CD8-positive, alpha-beta memory T cell (primary cell): ENCODE data around the gene NOC4L. TPM values are rescaled to one million over a fixed set of nuclear protein-coding genes. Genes with fewer than 3 reads are reported as not detected.
"Not testable (repeated sequence)": the region's sequence is repeated elsewhere in the genome, so short reads cannot be mapped to it uniquely, and the experiment has no call there.

Experiments
- CTCF ChIA-PET: fragments of 350-600 bp; sonication (Branson Sonifier 250); formaldehyde crosslinking; loops from one replicate; lab custom pipeline; 2021; ENCODE audit warnings: antibody characterized with exemption; lab: Charles Lee
- POLR2A ChIA-PET: fragments of 350-600 bp; sonication (Branson Sonifier 250); formaldehyde crosslinking; loops from one replicate; lab custom pipeline; 2021; ENCODE audit warnings: antibody characterized with exemption; lab: Charles Lee
- DNase-seq, 5 donors: peaks; one replicate each; pipeline versions ENCODE4 v3.0.0 to v3.0.0-alpha.2; 2020 to 2022; ENCODE audit warnings: mixed read lengths in 1 of 5
- H3K27ac ChIP-seq: one replicate; pipeline ENCODE4 v1.7.0; 2013; ENCODE audit warnings: low read depth, mild to moderate bottlenecking, low read length, moderate library complexity
- H3K27me3 ChIP-seq: 2 replicates; pipeline ENCODE4 v1.7.0; 2013; ENCODE audit warnings: low read length, mild to moderate bottlenecking; ENCODE audit not compliant: insufficient read depth, poor library complexity, severe bottlenecking
- H3K36me3 ChIP-seq: 2 replicates; pipeline ENCODE4 v1.7.0; 2013; ENCODE audit warnings: mild to moderate bottlenecking, low read length, moderate library complexity; ENCODE audit not compliant: insufficient read depth
- H3K4me1 ChIP-seq: 2 replicates; pipeline ENCODE4 v1.7.0; 2013; ENCODE audit warnings: mild to moderate bottlenecking, low read length, moderate library complexity; ENCODE audit not compliant: insufficient read depth
- H3K4me3 ChIP-seq: 2 replicates; pipeline ENCODE4 v1.7.0; 2013; ENCODE audit warnings: mild to moderate bottlenecking, low read length
- H3K9me3 ChIP-seq: 2 replicates; pipeline ENCODE4 v1.7.0; 2013; ENCODE audit warnings: mild to moderate bottlenecking, low read length
- H3K27ac Mint-ChIP-seq, 8 donors: one replicate each; pipeline ENCODE4 v1.8.0; 2020 to 2021; ENCODE audit warnings: mixed read lengths in 8 of 8, mild to moderate bottlenecking in 6 of 8, inconsistent platforms in 3 of 8, moderate library complexity in 3 of 8
- H3K27me3 Mint-ChIP-seq, 2 donors: one replicate each; pipeline ENCODE4 v1.8.0; 2020 to 2021; ENCODE audit warnings: mixed read lengths in 2 of 2, mild to moderate bottlenecking in 1 of 2, moderate library complexity in 1 of 2
- H3K36me3 Mint-ChIP-seq, 3 donors: one replicate each; pipeline ENCODE4 v1.8.0; 2020 to 2021; ENCODE audit warnings: mixed read lengths in 3 of 3, inconsistent platforms in 1 of 3, mild to moderate bottlenecking in 1 of 3
- H3K4me1 Mint-ChIP-seq, 3 donors: one replicate each; pipeline ENCODE4 v1.8.0; 2020 to 2021; ENCODE audit warnings: mixed read lengths in 3 of 3, inconsistent platforms in 1 of 3, mild to moderate bottlenecking in 1 of 3
- H3K4me3 Mint-ChIP-seq, 7 donors: one replicate each; pipeline ENCODE4 v1.8.0; 2020 to 2021; ENCODE audit warnings: mixed read lengths in 7 of 7, mild to moderate bottlenecking in 6 of 7, moderate library complexity in 4 of 7, inconsistent platforms in 2 of 7
- H3K9me3 Mint-ChIP-seq, 5 donors: one replicate each; pipeline ENCODE4 v1.8.0; 2020 to 2022; ENCODE audit warnings: mixed read lengths in 5 of 5, mild to moderate bottlenecking in 3 of 5, moderate library complexity in 2 of 5, inconsistent platforms in 1 of 5
- polyA plus RNA-seq: library from polyadenylated mRNA; unstranded; fragments of 300-500 nt; fragmentation: Illumina TruSeq; gene quantifications from one replicate; pipeline ENCODE4 v1.2.3, GENCODE V29; 2021
- total RNA-seq, 2 experiments: library from RNA; stranded (reverse); gene quantifications; one replicate each; pipeline ENCODE4 v1.2.3, GENCODE V29; 2021

NOC4L gene
- total and polyA plus RNA-seq, 3 experiments from 2014 or later: 25.1 to 56.0 (median 55.7) TPM

DNA sequence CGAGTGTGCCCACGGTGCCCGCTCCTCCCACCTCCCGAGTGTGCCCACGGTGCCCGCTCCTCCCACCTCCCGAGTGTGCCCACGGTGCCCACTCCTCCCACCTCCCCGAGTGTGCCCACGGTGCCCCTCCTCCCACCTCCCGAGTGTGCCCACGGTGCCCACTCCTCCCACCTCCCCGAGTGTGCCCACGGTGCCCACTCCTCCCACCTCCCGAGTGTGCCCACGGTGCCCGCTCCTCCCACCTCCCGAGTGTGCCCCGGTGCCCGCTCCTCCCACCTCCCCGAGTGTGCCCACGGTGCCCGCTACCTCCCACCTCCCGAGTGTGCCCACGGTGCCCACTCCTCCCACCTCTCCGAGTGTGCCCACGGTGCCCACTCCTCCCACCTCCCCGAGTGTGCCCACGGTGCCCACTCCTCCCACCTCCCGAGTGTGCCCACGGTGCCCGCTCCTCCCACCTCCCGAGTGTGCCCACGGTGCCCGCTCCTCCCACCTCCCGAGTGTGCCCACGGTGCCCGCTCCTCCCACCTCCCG lies 9.5 kb upstream of the NOC4L start:
- H3K9me3 Mint-ChIP-seq, H3K27me3 ChIP-seq, H3K4me3 ChIP-seq, CTCF ChIA-PET, H3K4me1 ChIP-seq, POLR2A ChIA-PET, DNase-seq, H3K4me1 Mint-ChIP-seq, H3K4me3 Mint-ChIP-seq, H3K27ac ChIP-seq, H3K27me3 Mint-ChIP-seq, H3K36me3 ChIP-seq, H3K9me3 ChIP-seq, H3K27ac Mint-ChIP-seq: not testable (repeated sequence)
- H3K36me3 Mint-ChIP-seq: peaks cover 0 to 20% (median 3%) of the 10 kb centered on the region in 3 donors

DNA sequence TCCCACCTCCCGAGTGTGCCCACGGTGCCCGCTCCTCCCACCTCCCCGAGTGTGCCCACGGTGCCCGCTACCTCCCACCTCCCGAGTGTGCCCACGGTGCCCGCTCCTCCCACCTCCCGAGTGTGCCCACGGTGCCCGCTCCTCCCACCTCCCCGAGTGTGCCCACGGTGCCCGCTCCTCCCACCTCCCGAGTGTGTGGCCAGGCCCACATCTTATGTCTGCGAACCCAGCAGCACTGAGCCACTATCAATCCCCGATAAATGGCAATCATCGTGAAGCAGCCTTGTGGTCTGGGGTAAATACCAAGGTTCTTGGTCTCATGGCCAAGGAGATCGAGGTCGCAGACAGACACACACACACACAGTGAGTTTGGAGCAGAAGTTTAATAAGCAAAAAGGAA lies 8.0 kb upstream of the NOC4L start:
- POLR2A ChIA-PET: not testable (repeated sequence)

DNA sequence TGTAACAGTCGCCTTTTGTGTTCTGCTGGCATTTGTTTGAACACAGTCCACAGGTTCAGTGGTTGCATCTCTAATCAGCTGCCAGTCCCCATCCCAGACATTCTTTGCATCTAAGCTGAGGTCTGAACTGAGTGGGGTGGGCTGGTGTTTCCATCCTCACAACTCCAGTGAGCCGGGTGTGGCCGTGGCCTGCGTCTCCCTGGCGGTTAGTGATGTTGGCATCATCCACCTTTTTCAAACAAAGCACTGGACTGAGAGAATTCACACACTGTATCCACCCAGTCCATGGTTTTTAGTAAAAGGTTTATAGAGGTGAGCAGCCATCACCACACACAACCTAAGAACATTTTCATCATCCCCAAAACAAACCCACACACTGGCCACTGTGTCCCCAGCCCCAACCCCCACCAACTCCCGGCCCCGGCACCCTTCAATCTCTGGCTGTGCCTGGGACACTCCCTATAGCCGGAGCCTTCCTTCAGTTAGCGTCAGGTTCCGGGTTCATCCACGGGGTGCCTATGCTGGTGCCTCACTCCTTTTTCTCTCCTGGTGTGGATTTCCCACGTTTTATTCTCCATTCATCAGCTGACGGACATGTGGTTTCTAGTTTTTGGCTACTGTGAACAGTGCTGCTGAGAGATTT lies 6.7 kb upstream of the NOC4L start:
- ChIA-PET CTCF (interaction anchor here (0.9 kb wide), 1 partner anchor 16 kb away, joined by 3 read pairs; no protein-coding TSS in a partner anchor), POLR2A (interaction anchor here (0.5 kb wide), 1 partner anchor 354 kb away, joined by 3 read pairs; no protein-coding TSS in a partner anchor)
- H3K9me3 Mint-ChIP-seq: no peaks in the 10 kb centered on the region
- peak overlapping the region in 2 of 8 donors; percentile 19 to 52 for H3K27ac Mint-ChIP-seq
- peaks cover 2% of the 10 kb centered on the region for H3K4me1 ChIP-seq
- H3K4me1 Mint-ChIP-seq: peaks cover 0 to 6% (median 4%) of the 10 kb centered on the region in 3 donors
- H3K4me3 Mint-ChIP-seq: peak overlapping the region in 1 of 7 donors; percentile 58
- peaks cover 32% of the 10 kb centered on the region for H3K36me3 ChIP-seq
- H3K4me3 ChIP-seq: no peak overlapping the region
- no peaks in the 10 kb centered on the region for H3K9me3 ChIP-seq
- no peak overlapping the region for H3K27ac ChIP-seq
- DNase-seq: no peak
- H3K36me3 Mint-ChIP-seq: peaks cover 0 to 37% (median 4%) of the 10 kb centered on the region in 3 donors
- H3K27me3 ChIP-seq: no peaks in the 10 kb centered on the region
- H3K27me3 Mint-ChIP-seq: peaks cover 0 to 1% of the 10 kb centered on the region in 2 donors

More for the DNA sequence above, 8.0 kb upstream of the NOC4L start:
- H3K9me3 ChIP-seq, H3K9me3 Mint-ChIP-seq, H3K4me1 ChIP-seq, DNase-seq, H3K4me3 Mint-ChIP-seq, H3K4me3 ChIP-seq, CTCF ChIA-PET, H3K27me3 Mint-ChIP-seq, H3K27ac ChIP-seq, H3K4me1 Mint-ChIP-seq, H3K27me3 ChIP-seq: not testable (repeated sequence)
- Mint-ChIP-seq H3K27ac (peak overlapping the region in 1 of 8 donors; percentile 52), H3K36me3 (peaks cover 0 to 29% (median 4%) of the 10 kb centered on the region in 3 donors)
- peaks cover 22% of the 10 kb centered on the region for H3K36me3 ChIP-seq

DNA sequence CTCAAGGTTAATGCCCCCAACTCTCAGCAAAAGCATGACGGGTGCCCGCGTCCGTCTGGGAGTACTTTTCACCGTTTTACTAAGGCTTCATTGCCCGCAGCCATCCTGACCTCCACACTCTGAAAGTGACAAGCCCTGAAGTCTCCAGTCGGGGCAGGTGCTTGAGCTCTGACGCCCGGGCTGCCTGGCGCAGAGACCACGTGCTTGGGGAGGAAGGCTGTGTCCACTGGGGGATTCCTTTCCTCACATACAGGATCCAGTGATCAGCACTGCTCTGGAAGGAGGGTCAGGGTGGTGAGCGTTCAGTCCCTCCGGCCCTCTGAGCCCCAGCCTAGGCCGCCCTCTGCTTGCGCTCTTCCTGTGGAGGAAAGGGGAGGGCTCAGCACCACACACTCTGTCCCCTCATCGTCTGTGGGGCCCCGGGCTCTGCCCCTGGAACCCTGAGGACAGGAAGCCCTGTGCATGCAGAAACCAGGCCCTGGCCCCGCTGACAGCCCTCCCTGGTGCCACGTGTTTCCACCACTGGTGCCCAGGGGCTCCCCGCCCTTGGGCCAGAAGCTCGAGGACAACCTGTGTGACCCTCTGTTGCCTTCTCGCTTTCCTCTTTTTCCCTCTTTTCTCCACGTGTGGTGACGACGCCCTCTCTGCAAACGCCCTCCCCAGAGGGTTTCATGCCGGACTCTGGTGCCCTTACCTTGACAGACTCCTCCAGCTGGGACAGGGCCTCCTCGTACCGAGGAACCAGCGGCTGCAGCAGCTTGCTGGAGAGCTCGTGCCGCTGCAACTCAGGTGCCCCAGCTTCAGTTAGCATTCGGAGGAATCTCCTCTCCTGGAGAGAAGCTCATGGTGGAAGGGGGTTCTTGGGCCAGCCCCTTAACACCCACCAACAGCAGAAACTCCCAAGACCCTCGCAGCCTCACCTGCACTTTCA lies 5.1 kb upstream of the NOC4L start:
- Histone ChIP-seq H3K27ac (no peak overlapping the region), H3K4me1 (peaks cover 10% of the 10 kb centered on the region), H3K9me3 (no peaks in the 10 kb centered on the region), H3K36me3 (peaks cover 32% of the 10 kb centered on the region), H3K4me3 (no peak overlapping the region), H3K27me3 (no peaks in the 10 kb centered on the region)
- Mint-ChIP-seq H3K27ac (no peak overlapping the region), H3K9me3 (no peaks in the 10 kb centered on the region), H3K4me3 (peak overlapping the region in 2 of 7 donors; percentile 56 to 63), H3K27me3 (peaks cover 0 to 5% of the 10 kb centered on the region in 2 donors), H3K4me1 (peaks cover 5 to 16% (median 12%) of the 10 kb centered on the region in 3 donors), H3K36me3 (peaks cover 0 to 43% (median 4%) of the 10 kb centered on the region in 3 donors)
- no peak for DNase-seq
- ChIA-PET POLR2A (no interaction called here), CTCF (interaction anchor here (2.2 kb wide), 1 partner anchor 14 kb away, joined by 5 read pairs; no protein-coding TSS in a partner anchor)

DNA sequence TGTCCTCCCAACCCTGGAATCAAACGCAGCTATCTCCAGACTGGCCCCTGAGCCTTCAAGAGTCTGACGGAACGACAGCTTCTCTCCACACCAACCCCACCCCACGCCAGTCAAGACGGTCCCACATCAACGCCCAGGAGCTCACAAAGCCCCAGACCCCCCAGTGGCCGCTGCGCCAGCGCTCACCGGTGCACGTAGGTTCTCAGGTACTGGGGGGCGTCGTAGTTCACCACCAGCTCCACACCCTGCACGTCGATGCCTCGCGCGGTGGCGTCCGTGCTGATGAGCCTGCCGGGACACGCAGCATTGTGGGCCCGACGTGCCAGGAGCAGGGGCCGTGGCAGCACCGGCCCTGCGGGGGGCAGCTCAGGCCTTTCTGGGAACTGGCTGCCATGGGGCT lies 4.3 kb upstream of the NOC4L start:
- Histone ChIP-seq H3K36me3 (peaks cover 32% of the 10 kb centered on the region), H3K9me3 (no peaks in the 10 kb centered on the region), H3K27ac (no peak overlapping the region), H3K4me1 (peaks cover 13% of the 10 kb centered on the region), H3K27me3 (no peaks in the 10 kb centered on the region), H3K4me3 (no peak overlapping the region)
- ChIA-PET POLR2A (no interaction called here), CTCF (interaction anchor here (2.2 kb wide), 1 partner anchor 14 kb away, joined by 5 read pairs; no protein-coding TSS in a partner anchor)
- no peaks in the 10 kb centered on the region for H3K9me3 Mint-ChIP-seq
- H3K27ac Mint-ChIP-seq: no peak overlapping the region
- peaks cover 0 to 45% (median 4%) of the 10 kb centered on the region in 3 donors for H3K36me3 Mint-ChIP-seq
- H3K4me1 Mint-ChIP-seq: peaks cover 10 to 21% (median 14%) of the 10 kb centered on the region in 3 donors
- H3K27me3 Mint-ChIP-seq: peaks cover 0 to 6% of the 10 kb centered on the region in 2 donors
- H3K4me3 Mint-ChIP-seq: peak overlapping the region in 2 of 7 donors; percentile 56 to 63
- DNase-seq: peak in 1 of 5 donors; percentile 51

DNA sequence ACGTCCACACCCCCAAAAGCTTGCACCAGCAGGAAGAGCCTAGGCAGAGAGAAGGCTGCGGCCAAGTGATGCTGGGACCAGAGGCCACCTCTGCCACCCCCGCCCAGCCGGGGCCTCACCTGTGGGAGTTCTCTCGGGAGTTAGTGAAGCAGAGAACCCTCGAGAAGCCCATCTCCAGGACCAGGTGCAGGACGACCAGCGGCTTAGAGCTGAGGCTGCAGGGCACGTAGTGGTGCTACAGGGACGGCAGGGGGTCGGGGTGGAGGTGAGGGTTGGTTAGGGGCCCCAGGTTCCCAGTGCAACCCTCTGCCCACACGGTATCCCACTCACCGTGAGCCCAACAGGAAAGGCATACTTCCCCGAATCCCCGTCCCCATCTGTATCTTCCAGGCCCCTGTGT lies 3.8 kb upstream of the NOC4L start:
- H3K27me3 ChIP-seq: no peaks in the 10 kb centered on the region
- no peak for DNase-seq
- H3K9me3 Mint-ChIP-seq: no peaks in the 10 kb centered on the region

DNA sequence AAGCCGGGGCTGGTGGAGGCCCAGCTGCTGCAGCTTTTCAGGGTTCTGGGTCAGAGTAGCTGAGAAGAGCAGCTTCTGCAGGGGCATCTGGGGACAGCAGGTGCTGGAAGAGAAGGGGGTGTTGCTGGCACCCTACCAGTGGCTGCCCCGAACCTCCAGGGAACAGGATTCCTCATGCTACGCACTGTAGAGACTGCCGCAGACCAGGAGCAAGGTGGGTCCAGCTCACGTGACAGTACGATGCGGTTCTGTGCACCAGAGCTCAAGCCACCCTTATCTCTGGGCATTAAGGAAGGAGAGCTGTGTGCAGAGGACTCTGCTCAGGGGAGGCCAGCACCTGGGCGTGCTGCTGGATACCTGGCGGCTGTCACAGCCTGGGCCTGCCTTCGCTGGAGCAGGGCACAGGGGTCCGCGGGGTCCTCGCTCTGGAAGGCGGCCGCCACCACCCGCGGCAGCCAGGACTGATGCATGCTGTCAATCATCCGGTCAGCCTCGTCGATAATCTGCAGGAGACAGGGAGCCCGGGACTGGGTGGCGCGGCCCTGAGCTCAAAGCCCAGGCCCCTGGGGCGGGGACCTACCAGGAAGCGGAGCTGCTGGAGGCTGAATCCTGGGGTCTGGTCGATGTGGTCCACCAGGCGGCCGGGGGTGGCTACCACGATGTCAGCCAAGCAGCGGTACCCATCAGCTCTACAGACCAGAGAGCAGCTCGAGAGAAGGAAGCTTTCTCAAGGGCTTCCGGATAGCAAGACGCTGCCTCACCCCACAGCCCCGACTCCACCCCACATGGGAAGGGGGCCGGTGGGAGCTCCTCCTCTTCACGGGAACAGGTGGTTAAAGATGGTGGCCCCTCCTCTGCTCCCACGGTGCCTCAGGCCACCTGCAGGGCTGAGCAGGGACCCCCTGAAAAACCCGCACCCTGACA lies 3.1 kb upstream of the NOC4L start:
- Mint-ChIP-seq H3K4me1 (peaks cover 17 to 33% (median 27%) of the 10 kb centered on the region in 3 donors), H3K9me3 (no peaks in the 10 kb centered on the region), H3K27me3 (peaks cover 0 to 6% of the 10 kb centered on the region in 2 donors), H3K4me3 (peak overlapping the region in 2 of 7 donors; percentile 31 to 72), H3K36me3 (peaks cover 0 to 53% (median 4%) of the 10 kb centered on the region in 3 donors), H3K27ac (peak overlapping the region in 1 of 8 donors; percentile 70)
- Histone ChIP-seq H3K27ac (no peak overlapping the region), H3K4me1 (peaks cover 21% of the 10 kb centered on the region), H3K27me3 (no peaks in the 10 kb centered on the region), H3K4me3 (no peak overlapping the region), H3K9me3 (no peaks in the 10 kb centered on the region), H3K36me3 (peaks cover 32% of the 10 kb centered on the region)
- DNase-seq: no peak
- CTCF ChIA-PET: interaction anchor here (2.2 kb wide), 1 partner anchor 12 kb away, joined by 5 read pairs; no protein-coding TSS in a partner anchor
- POLR2A ChIA-PET: no interaction called here

More for the DNA sequence above, 3.8 kb upstream of the NOC4L start:
- no peaks in the 10 kb centered on the region for H3K9me3 ChIP-seq
- POLR2A ChIA-PET: no interaction called here
- Mint-ChIP-seq H3K36me3 (peaks cover 0 to 48% (median 4%) of the 10 kb centered on the region in 3 donors), H3K27ac (no peak overlapping the region), H3K4me1 (peaks cover 15 to 27% (median 20%) of the 10 kb centered on the region in 3 donors), H3K27me3 (peaks cover 0 to 6% of the 10 kb centered on the region in 2 donors), H3K4me3 (peak overlapping the region in 2 of 7 donors; percentile 31 to 73)
- peaks cover 18% of the 10 kb centered on the region for H3K4me1 ChIP-seq
- no peak overlapping the region for H3K4me3 ChIP-seq
- H3K36me3 ChIP-seq: peaks cover 32% of the 10 kb centered on the region
- H3K27ac ChIP-seq: no peak overlapping the region
- CTCF ChIA-PET: interaction anchor here (2.2 kb wide), 1 partner anchor 13 kb away, joined by 5 read pairs; no protein-coding TSS in a partner anchor
